ENCODE measurements around the gene WDR93.

The WDR93 gene

DNA sequence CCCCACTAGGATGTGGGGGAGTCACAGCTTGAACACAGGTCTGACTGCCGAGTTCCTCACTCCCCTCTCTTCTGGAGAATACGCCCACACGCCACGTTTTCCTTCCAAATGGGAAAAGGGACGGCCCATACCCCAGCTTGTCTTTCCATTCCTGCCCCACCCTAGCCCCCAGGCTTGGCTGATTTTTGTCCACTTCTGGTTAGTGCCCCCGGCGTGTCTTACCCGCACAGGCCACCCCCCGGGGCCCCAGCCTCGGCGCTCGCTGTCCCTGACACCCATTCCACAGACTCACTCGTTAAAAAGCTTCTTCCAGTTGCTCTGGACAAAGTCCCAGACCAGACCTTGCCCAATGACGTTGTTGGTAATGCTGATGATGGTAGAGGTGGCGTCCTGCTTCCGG, 100.0 kb downstream of the WDR93 start:
- DNase-seq (ENCODE audit: low spot score): no peak

GRCh38 chr15:89792106-89792805, 101.6 kb downstream of the WDR93 start:
- DNase-seq (ENCODE audit: low spot score): no peak
